IMR-90 (cell line): ENCODE measurements around the gene MAG. TPM values are rescaled to one million over a fixed set of nuclear protein-coding genes. Genes with fewer than 3 reads are reported as not detected.

Experiments used
- ATAC-seq: fragments of 200-7000 bp; cut with Tn5 transposase; 2 replicates; pipeline ENCODE4 v1.9.1; 2020; ENCODE audit warnings: low read depth, mild to moderate bottlenecking, moderate library complexity
- BruUV-seq: library from RNA; stranded (reverse); fragments of 400-500 nt; replicated peaks from 2 replicates; lab custom pipeline; 2021; lab: Mats Ljungman, UMichigan
- CTCF ChIA-PET: fragments of 300-600 bp; formaldehyde crosslinking; extraction: SDS; loops from one replicate; lab custom pipeline; 2021; ENCODE audit warnings: antibody characterized with exemption; lab: Yijun Ruan, JAX
- POLR2A ChIA-PET: fragments of 300-600 bp; sonication (Branson Sonifier 250); formaldehyde crosslinking; loops from one replicate; lab custom pipeline; 2022; ENCODE audit warnings: antibody characterized with exemption; ENCODE audit not compliant: unreplicated experiment; lab: Charles Lee
- DNase-seq: peaks from one replicate; pipeline ENCODE4 v3.0.0; 2013
- H2AFZ ChIP-seq: replicated peaks from 2 replicates; pipeline ENCODE3; 2013; ENCODE audit warnings: low read length, mild to moderate bottlenecking; ENCODE audit not compliant: poor library complexity
- H2AK5ac ChIP-seq: 2 replicates; pipeline ENCODE4 v1.6.1; 2013; ENCODE audit warnings: low read depth, low read length, inconsistent platforms
- H2AK9ac ChIP-seq: replicated peaks from 2 replicates; pipeline ENCODE3; 2013; ENCODE audit warnings: mild to moderate bottlenecking, low read depth, low read length, moderate library complexity; ENCODE audit not compliant: poor library complexity
- H2BK120ac ChIP-seq: 2 replicates; pipeline ENCODE4 v1.6.1; 2013; ENCODE audit warnings: low read depth, low read length, inconsistent platforms
- H2BK15ac ChIP-seq: 3 replicates; pipeline ENCODE4 v1.6.1; 2013; ENCODE audit warnings: low read depth, low read length, inconsistent platforms
- H2BK20ac ChIP-seq: 2 replicates; pipeline ENCODE4 v1.6.1; 2013; ENCODE audit warnings: low read depth, mild to moderate bottlenecking, inconsistent platforms, low read length, moderate library complexity
- H2BK5ac ChIP-seq: 2 replicates; pipeline ENCODE4 v1.6.1; 2013; ENCODE audit warnings: mild to moderate bottlenecking, low read depth, low read length, inconsistent platforms; ENCODE audit not compliant: poor library complexity, severe bottlenecking
- H3K14ac ChIP-seq: replicated peaks from 2 replicates; pipeline ENCODE4 v1.6.1; 2013; ENCODE audit warnings: low read depth, low read length, inconsistent platforms
- H3K18ac ChIP-seq: 2 replicates; pipeline ENCODE4 v1.6.1; 2013; ENCODE audit warnings: low read depth, low read length, control low read depth
- H3K23ac ChIP-seq: 2 replicates; pipeline ENCODE4 v1.6.1; 2013; ENCODE audit warnings: low read depth, low read length, inconsistent platforms
- H3K27ac ChIP-seq: 2 replicates; pipeline ENCODE4 v1.5.1; 2013; ENCODE audit warnings: mild to moderate bottlenecking, control low read depth, low read length; ENCODE audit not compliant: insufficient read depth
- H3K27me3 ChIP-seq: 2 replicates; pipeline ENCODE4 v1.6.1; 2013; ENCODE audit warnings: low read length; ENCODE audit not compliant: control insufficient read depth, insufficient read depth
- H3K36me3 ChIP-seq: 2 replicates; pipeline ENCODE4 v1.6.1; 2013; ENCODE audit warnings: low read length, mixed read lengths; ENCODE audit not compliant: control insufficient read depth, insufficient read depth
- H3K4ac ChIP-seq: 2 replicates; pipeline ENCODE4 v1.6.1; 2013; ENCODE audit warnings: low read depth, low read length, inconsistent platforms
- H3K4me1 ChIP-seq: 2 replicates; pipeline ENCODE4 v1.6.1; 2013; ENCODE audit warnings: low read length, mixed read lengths; ENCODE audit not compliant: control insufficient read depth, insufficient read depth
- H3K4me2 ChIP-seq: 2 replicates; pipeline ENCODE4 v1.6.1; 2013; ENCODE audit warnings: low read depth, mild to moderate bottlenecking, control low read depth, low read length, moderate library complexity
- H3K4me3 ChIP-seq: 2 replicates; pipeline ENCODE4 v1.5.1; 2013; ENCODE audit warnings: low read depth, mild to moderate bottlenecking, control low read depth, low read length, moderate library complexity; ENCODE audit not compliant: insufficient read depth
- H3K56ac ChIP-seq: 2 replicates; pipeline ENCODE4 v1.6.1; 2013; ENCODE audit warnings: low read length, inconsistent platforms; ENCODE audit not compliant: insufficient read depth; ENCODE audit errors: extremely low read depth
- H3K79me1 ChIP-seq, 2 experiments: 2 replicates each; pipeline ENCODE4 v1.6.1; 2013; ENCODE audit warnings: low read length in 2 of 2, inconsistent platforms in 1 of 2, low read depth in 1 of 2
- H3K9ac ChIP-seq: 2 replicates; pipeline ENCODE4 v1.6.1; 2013; ENCODE audit warnings: low read depth, low read length, control low read depth
- H3K9me1 ChIP-seq: 2 replicates; pipeline ENCODE4 v1.6.1; 2013; ENCODE audit warnings: low read length, inconsistent platforms; ENCODE audit not compliant: insufficient read depth
- H3K9me3 ChIP-seq: 2 replicates; pipeline ENCODE4 v1.6.1; 2013; ENCODE audit warnings: low read length; ENCODE audit not compliant: control insufficient read depth, insufficient read depth
- H4K20me1 ChIP-seq: 2 replicates; pipeline ENCODE4 v1.6.1; 2013; ENCODE audit warnings: low read length, inconsistent platforms; ENCODE audit not compliant: insufficient read depth
- H4K5ac ChIP-seq: 2 replicates; pipeline ENCODE4 v1.6.1; 2013; ENCODE audit warnings: mild to moderate bottlenecking, low read depth, low read length, control low read depth
- H4K8ac ChIP-seq, 2 experiments: 2 replicates each; pipeline ENCODE4 v1.6.1; 2013; ENCODE audit warnings: low read depth in 2 of 2, low read length in 2 of 2, control low read depth in 1 of 2, inconsistent platforms in 1 of 2
- H4K91ac ChIP-seq: 2 replicates; pipeline ENCODE4 v1.6.1; 2013; ENCODE audit warnings: low read depth, low read length, inconsistent platforms; ENCODE audit not compliant: insufficient read depth
- BHLHE40 ChIP-seq: fragments of 150-350 bp; IDR thresholded peaks from 2 replicates; pipeline ENCODE4 v1.6.1; 2016; ENCODE audit warnings: mild to moderate bottlenecking, low read depth, low read length
- CEBPB ChIP-seq: IDR thresholded peaks from 2 replicates; pipeline ENCODE4 v1.6.1; 2012; ENCODE audit warnings: low read depth, low read length, improper control_type of control experiment
- CHD1 ChIP-seq: IDR thresholded peaks from 2 replicates; pipeline ENCODE4 v1.6.1; 2012; ENCODE audit warnings: low read depth, low read length, improper control_type of control experiment
- FOS ChIP-seq: fragments of 150-350 bp; IDR thresholded peaks from 2 replicates; pipeline ENCODE4 v1.6.1; 2016; ENCODE audit warnings: low read depth, low read length
- MAFK ChIP-seq: IDR thresholded peaks from 2 replicates; pipeline ENCODE4 v1.6.1; 2012; ENCODE audit warnings: low read depth, low read length, improper control_type of control experiment
- MAZ ChIP-seq: IDR thresholded peaks from 2 replicates; pipeline ENCODE4 v1.6.1; 2012; ENCODE audit warnings: low read depth, mild to moderate bottlenecking, low read length, improper control_type of control experiment, moderate library complexity, borderline replicate concordance
- MXI1 ChIP-seq: IDR thresholded peaks from 2 replicates; pipeline ENCODE4 v1.6.1; 2012; ENCODE audit warnings: low read depth, mild to moderate bottlenecking, low read length, moderate library complexity, borderline replicate concordance
- NFE2L2 ChIP-seq: fragments of 150-350 bp; IDR thresholded peaks from 2 replicates; pipeline ENCODE4 v1.6.1; 2016; ENCODE audit warnings: low read depth, mild to moderate bottlenecking, low read length
- POLR2A ChIP-seq: IDR thresholded peaks from 2 replicates; pipeline ENCODE4 v1.6.1; 2012; ENCODE audit warnings: mild to moderate bottlenecking, low read depth, low read length
- RAD21 ChIP-seq: IDR thresholded peaks from 2 replicates; pipeline ENCODE4 v1.6.1; 2012; ENCODE audit warnings: low read length, improper control_type of control experiment
- RCOR1 ChIP-seq: IDR thresholded peaks from 2 replicates; pipeline ENCODE4 v1.6.1; 2012; ENCODE audit warnings: mild to moderate bottlenecking, low read length, improper control_type of control experiment; ENCODE audit not compliant: insufficient replicate concordance
- RFX5 ChIP-seq: IDR thresholded peaks from 2 replicates; pipeline ENCODE4 v1.8.0; 2012; ENCODE audit warnings: low read depth, mild to moderate bottlenecking, low read length, moderate library complexity
- SMC3 ChIP-seq: fragments of 150-350 bp; IDR thresholded peaks from 2 replicates; pipeline ENCODE4 v1.6.1; 2016; ENCODE audit warnings: low read depth, mild to moderate bottlenecking, antibody characterized with exemption, low read length, moderate library complexity
- USF2 ChIP-seq: fragments of 150-350 bp; IDR thresholded peaks from 2 replicates; pipeline ENCODE4 v1.6.1; 2017; ENCODE audit warnings: mild to moderate bottlenecking, antibody characterized with exemption, low read length, low read depth
- WGBS, 2 experiments: methylation state at CpG; one replicate each; pipeline versions ENCODE4 v1.1.5 to v1.1.7; 2013; ENCODE audit warnings: missing lambda C conversion rate in 2 of 2; ENCODE audit not compliant: insufficient read length in 1 of 2; ENCODE audit errors: extremely low coverage in 2 of 2; 5-methylcytosine and 5-hydroxymethylcytosine counted together
- dilution Hi-C: fragments of 300-500 bp; cut with HindIII; formaldehyde crosslinking; loops from one replicate; pipeline ENCODE4 v1.14.3; 2018; ENCODE audit warnings: low sequenced_read_pairs; ENCODE audit not compliant: unreplicated experiment
- in situ Hi-C: fragments of 300-500 bp; cut with MboI; formaldehyde crosslinking; loops from 3 replicates; pipeline ENCODE4 v1.14.3; 2019; ENCODE audit warnings: low sequenced_read_pairs, inconsistent platforms, mixed read lengths
- intact Hi-C: fragments of 100-400 bp; cut with micrococcal nuclease; formaldehyde crosslinking; loops from 2 replicates; pipeline ENCODE4 v1.10.0; 2022
- polyA plus RNA-seq, 3 experiments: library from polyadenylated mRNA; depleted of rRNA; stranded (reverse); fragments of >200 nt; gene quantifications; 2 replicates each; pipeline ENCODE4 v1.2.3, GENCODE V29; 2012; ENCODE audit warnings: low replicate concordance in 1 of 3
- total RNA-seq: library from RNA; depleted of rRNA; stranded (reverse); fragments of >200 nt; gene quantifications from 2 replicates; pipeline ENCODE4 v1.2.3, GENCODE V29; 2012
- TF ChIP-seq, protein P1 (sequence below): fragments of 150-350 bp; IDR thresholded peaks from 2 replicates; pipeline ENCODE4 v1.6.1; 2016; ENCODE audit warnings: low read depth, mild to moderate bottlenecking, low read length, moderate library complexity, borderline replicate concordance
- TF ChIP-seq, protein P2 (sequence below): conservative IDR thresholded peaks from 2 replicates; pipeline ENCODE4 v1.5.1; 2012; ENCODE audit warnings: mild to moderate bottlenecking, low read depth, low read length, improper control_type of control experiment

Gene MAG
- total and polyA plus RNA-seq, 2 of the 4 experiments (the other 2 are of a cell fraction) = not detected

- POLR2A ChIA-PET = no interaction called here
- H3K14ac ChIP-seq = no peak overlapping the region
- no peak overlapping the region for H4K8ac ChIP-seq
- TF ChIP-seq CHD1 = no peak
- TF ChIP-seq NFE2L2 = no peak
- TF ChIP-seq MAZ = no peak
- TF ChIP-seq, protein P1, sequence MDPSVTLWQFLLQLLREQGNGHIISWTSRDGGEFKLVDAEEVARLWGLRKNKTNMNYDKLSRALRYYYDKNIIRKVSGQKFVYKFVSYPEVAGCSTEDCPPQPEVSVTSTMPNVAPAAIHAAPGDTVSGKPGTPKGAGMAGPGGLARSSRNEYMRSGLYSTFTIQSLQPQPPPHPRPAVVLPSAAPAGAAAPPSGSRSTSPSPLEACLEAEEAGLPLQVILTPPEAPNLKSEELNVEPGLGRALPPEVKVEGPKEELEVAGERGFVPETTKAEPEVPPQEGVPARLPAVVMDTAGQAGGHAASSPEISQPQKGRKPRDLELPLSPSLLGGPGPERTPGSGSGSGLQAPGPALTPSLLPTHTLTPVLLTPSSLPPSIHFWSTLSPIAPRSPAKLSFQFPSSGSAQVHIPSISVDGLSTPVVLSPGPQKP = no peak
- TF ChIP-seq SMC3 = no peak
- no peak for TF ChIP-seq RFX5
- no peak for TF ChIP-seq POLR2A
- TF ChIP-seq USF2 = no peak
- no peak for TF ChIP-seq RAD21
- TF ChIP-seq BHLHE40 = no peak
- TF ChIP-seq CEBPB = no peak
- TF ChIP-seq MXI1 = no peak
- no peak for TF ChIP-seq MAFK
- no peak for TF ChIP-seq RCOR1
- TF ChIP-seq FOS = no peak
- TF ChIP-seq, protein P2, sequence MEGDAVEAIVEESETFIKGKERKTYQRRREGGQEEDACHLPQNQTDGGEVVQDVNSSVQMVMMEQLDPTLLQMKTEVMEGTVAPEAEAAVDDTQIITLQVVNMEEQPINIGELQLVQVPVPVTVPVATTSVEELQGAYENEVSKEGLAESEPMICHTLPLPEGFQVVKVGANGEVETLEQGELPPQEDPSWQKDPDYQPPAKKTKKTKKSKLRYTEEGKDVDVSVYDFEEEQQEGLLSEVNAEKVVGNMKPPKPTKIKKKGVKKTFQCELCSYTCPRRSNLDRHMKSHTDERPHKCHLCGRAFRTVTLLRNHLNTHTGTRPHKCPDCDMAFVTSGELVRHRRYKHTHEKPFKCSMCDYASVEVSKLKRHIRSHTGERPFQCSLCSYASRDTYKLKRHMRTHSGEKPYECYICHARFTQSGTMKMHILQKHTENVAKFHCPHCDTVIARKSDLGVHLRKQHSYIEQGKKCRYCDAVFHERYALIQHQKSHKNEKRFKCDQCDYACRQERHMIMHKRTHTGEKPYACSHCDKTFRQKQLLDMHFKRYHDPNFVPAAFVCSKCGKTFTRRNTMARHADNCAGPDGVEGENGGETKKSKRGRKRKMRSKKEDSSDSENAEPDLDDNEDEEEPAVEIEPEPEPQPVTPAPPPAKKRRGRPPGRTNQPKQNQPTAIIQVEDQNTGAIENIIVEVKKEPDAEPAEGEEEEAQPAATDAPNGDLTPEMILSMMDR = no peak
- H4K20me1 ChIP-seq = no peaks in the 10 kb centered on the region
- in situ Hi-C loops (no loop called here), dilution Hi-C loops (no loop called here), intact Hi-C loops (no loop called here)
- DNase-seq (no peak), ATAC-seq (no peak)
- no peak overlapping the region for H2AK5ac ChIP-seq
- WGBS, 2 experiments = no CpG with 5 or more reads among the region's 2 CpGs
- no peak overlapping the region for H3K23ac ChIP-seq
- no peaks in the 10 kb centered on the region for H3K36me3 ChIP-seq
- no peak overlapping the region for H3K4ac ChIP-seq
- CTCF ChIA-PET = no interaction called here
- no peak overlapping the region for H4K91ac ChIP-seq
- H2BK120ac ChIP-seq = no peak overlapping the region
- H3K56ac ChIP-seq = no peak overlapping the region
- H3K4me2 ChIP-seq = no peak overlapping the region
- no peak overlapping the region for H3K9ac ChIP-seq
- H3K18ac ChIP-seq = no peak overlapping the region
- H3K27ac ChIP-seq = no peak overlapping the region
- no peak overlapping the region for H2AFZ ChIP-seq
- BruUV-seq = no TSS peak
- no peak overlapping the region for H2BK5ac ChIP-seq
- no peak overlapping the region for H3K4me3 ChIP-seq
- no peak overlapping the region for H2BK15ac ChIP-seq
- H2BK20ac ChIP-seq = no peak overlapping the region
- H3K9me3 ChIP-seq = peaks cover 4% of the 10 kb centered on the region
- H4K5ac ChIP-seq = no peak overlapping the region
- H3K9me1 ChIP-seq = 0 out of 2 replicates have a peak, but pooled peaks cover 5% of the 10 kb centered on the region
- no peaks in the 10 kb centered on the region for H3K79me1 ChIP-seq
- no peaks in the 10 kb centered on the region for H3K27me3 ChIP-seq
- peaks cover 5% of the 10 kb centered on the region for H3K4me1 ChIP-seq
- no peak overlapping the region for H2AK9ac ChIP-seq
Measured at GRCh38 chr19:35321291-35321690, 29.3 kb downstream of the MAG start.
